ENCODE measurements around the gene DENND1A.

GRCh38 chr9:123478160-123478559 lies 451.8 kb downstream of the DENND1A start:
- TF ChIP-seq YY1 (IDR thresholded peaks at IDR 0.05; ENCODE audit: insufficient read depth, insufficient read length) (no peak), ZNF274 (IDR thresholded peaks at IDR 0.05; ENCODE audit: low read depth, low read length) (no peak), SUZ12 (IDR thresholded peaks at IDR 0.05; ENCODE audit: extremely low read depth, insufficient read depth, insufficient read length) (no peak)

Data from NT2/D1 (cell line).